Ecto neural progenitor cell (in vitro differentiated cells): ENCODE data around the gene RFX3.

Experiments used
- DNase-seq: peaks from one replicate; pipeline ENCODE4 v3.0.0-alpha.2; 2018; ENCODE audit warnings: low spot score

Gene RFX3

GRCh38 chr9:3433066-3433465, 92.7 kb downstream of the RFX3 start:
- no peak for DNase-seq

DNA sequence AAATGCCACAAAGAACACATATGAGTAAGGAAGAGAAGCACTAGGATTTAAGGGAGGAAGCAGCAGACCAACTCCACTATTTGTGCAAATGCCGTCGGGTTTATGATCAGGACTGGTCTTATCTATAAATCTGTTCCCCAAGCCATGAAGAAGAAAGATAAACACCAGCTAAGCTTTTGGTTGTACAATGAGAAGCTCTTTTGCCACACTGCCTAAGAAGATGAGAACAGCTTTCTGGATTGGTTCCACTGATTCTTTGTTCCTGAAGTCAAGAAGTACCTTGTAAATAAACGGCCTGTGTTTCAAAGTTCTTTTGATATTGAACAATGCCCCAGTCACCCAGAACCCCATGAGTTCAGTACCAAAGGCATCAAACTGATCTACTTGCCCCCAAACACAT, 93.9 kb downstream of the RFX3 start:
- no peak for DNase-seq

GRCh38 chr9:3419893-3420292, 105.9 kb downstream of the RFX3 start:
- DNase-seq = no peak

DNA sequence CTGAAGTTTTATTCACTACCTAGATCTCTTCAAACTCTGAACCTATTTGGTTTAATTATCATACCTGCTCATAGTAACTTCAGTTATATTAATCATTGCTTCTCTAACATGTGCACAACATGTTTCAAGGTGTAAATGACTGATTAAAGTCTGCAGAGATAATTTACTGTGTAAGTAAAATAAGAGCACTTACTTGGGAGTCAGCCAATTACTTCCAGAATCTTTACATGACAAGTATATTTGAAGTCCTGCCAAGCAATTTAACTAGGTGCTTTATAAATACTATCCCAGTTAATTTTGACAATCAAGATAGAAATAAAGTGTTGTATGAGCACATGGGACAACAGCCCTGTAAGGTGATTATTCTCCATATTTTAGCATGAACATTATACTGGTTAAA, 109.9 kb downstream of the RFX3 start:
- no peak for DNase-seq

DNA sequence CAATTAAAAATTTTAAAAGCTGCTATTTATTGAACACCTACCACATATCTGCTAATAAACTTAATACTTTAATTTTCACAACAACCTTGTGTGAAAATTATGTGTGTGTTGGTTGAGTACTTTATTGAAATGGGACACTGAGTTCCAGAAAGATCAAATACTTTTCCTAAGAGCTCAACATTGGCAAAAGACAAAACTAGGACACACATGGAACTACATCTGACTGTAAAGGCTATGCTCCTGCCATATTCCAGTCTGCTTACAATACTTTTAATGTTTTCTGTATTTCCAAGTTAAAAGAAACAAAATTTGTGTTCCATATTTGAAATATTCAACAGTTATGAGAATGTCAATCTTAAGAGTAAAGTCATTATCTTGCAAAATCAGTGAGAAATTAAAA, 111.8 kb downstream of the RFX3 start:
- DNase-seq = no peak

DNA sequence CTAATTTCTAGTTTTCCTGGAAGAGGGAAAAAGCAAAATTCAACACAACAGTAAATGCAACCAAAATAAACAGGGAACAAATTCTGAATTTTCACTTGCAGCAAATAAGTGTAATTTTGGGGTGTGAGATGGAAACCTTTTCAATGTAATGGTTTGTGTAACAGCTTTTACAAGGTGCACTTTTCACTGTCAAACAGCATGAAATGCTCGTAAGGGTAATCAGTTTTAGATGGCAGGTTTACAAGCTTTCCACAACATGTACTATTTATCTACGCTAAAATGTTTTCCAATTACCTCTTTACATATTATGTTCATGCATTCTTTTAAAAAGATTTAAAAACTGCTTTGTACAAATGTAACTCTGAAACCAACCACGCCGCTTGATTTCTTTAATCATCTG, 115.3 kb downstream of the RFX3 start:
- no peak for DNase-seq

GRCh38 chr9:3409453-3409852, 116.3 kb downstream of the RFX3 start:
- no peak for DNase-seq

GRCh38 chr9:3403315-3403714, 122.5 kb downstream of the RFX3 start:
- no peak for DNase-seq

DNA sequence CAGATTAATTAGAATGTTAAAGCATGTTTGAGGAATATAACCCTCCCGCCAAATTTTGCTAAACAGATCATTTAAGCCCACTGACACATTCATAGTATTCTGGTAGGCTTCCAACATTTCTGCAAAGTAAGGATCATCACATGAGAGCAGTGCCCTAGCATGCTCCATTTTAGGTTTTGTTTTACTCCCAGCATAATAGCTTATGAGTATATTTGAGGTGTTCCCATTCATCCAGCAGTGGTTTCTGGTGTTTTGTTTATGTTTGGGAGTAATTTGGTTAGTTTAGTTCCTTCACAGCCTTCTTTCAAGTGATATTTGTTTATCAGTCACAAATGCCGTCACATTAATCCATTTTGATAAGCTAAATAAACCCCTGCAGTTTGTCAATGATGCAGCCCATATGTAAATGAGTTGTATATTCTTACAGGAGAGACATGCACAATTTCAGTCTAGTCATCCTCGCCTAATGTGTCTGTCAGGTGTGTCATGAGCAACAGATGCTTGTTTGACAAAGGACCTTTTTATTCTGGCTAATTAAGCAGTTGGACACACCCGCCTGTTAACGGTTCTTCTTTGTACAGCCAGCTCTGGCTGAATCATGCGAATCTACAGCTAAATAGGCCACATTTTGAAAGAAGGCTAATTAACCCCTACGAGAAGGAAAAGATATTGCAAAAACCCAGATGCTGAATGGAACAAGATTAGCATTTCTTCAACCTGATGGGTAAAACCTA, 124.4 kb downstream of the RFX3 start:
- DNase-seq = no peak

DNA sequence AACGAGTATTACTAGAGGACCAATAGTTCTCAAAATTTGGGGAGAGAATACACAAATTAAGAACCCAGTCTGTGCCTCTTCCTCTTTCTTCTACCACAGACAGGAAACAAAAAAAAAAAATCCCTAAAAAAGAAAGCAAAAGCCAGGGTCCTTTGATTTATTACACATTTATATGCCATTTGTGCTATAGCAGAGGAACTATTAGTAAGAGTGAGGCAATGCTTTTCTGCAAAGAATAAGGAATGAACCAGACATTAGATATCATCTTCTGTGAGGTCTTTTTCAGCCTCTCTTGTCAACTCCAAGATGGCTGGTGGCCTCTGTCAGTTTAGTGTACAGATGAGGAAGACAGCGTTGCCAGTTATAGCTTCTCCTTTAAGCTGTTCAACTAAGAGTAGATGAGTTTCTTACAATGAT, 127.6 kb downstream of the RFX3 start:
- no peak for DNase-seq

GRCh38 chr9:3397766-3398165, 128.0 kb downstream of the RFX3 start:
- no peak for DNase-seq

DNA sequence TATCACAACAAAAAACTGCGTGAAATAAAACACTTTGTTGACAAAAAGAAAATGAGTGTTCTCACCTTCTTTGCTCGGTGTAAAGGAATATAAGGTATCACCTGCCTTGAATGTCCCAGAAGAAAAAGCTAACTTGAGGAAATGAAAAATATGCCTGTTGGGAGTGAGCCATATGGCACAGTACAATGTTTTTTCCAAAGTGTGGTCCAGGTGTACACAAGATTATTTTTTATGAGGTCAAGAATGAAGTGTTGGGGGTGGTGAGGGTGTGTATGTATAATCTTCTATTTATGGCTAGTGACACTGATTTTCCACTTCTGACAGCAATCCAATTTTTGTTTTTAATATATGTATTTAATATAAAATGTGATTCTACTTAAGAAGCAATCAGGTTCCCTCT, 134.4 kb downstream of the RFX3 start:
- DNase-seq = no peak

DNA sequence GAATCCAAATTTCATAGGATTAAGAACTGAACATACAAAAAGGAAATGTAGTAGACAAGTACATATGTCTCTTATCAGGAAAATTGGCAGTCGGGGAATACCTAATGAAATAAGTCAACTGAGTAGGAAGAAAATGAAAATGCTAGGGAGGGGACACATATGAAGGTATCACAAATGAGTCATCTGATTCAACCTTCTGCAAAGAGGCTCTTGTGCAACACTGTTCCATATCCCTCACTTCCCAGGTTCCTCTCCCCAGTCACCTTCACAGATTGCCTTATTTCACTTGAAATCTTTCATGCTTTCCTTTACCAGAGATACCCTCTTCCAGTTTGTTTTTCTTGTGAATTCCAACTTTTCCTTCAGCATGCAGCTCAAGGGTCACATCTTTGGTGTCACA, 139.0 kb downstream of the RFX3 start:
- no peak for DNase-seq

GRCh38 chr9:3385871-3386270, 139.9 kb downstream of the RFX3 start:
- no peak for DNase-seq

GRCh38 chr9:3371842-3372241, 154.0 kb downstream of the RFX3 start:
- no peak for DNase-seq

DNA sequence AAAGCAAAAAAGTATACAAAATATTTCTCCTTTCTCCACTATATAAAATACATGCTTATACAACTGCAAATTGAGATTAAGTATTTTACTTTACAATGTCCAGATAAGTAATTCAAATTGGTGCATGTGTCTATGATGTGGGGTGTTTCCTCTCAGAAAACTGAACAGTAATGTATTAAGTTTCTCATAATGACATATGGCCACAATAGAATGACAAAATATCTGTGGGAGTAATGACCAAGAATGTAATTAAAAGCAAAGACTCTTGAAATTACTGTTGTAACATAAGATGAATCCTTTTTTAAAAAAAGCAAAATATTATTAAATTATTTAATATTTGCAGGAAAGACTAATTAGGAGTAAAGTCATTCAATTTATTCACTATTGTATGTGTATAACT, 155.1 kb downstream of the RFX3 start:
- DNase-seq = no peak

- DNase-seq = no peak
These were observed 158.6 kb downstream of the RFX3 start for GRCh38 chr9:3367185-3367584.

DNA sequence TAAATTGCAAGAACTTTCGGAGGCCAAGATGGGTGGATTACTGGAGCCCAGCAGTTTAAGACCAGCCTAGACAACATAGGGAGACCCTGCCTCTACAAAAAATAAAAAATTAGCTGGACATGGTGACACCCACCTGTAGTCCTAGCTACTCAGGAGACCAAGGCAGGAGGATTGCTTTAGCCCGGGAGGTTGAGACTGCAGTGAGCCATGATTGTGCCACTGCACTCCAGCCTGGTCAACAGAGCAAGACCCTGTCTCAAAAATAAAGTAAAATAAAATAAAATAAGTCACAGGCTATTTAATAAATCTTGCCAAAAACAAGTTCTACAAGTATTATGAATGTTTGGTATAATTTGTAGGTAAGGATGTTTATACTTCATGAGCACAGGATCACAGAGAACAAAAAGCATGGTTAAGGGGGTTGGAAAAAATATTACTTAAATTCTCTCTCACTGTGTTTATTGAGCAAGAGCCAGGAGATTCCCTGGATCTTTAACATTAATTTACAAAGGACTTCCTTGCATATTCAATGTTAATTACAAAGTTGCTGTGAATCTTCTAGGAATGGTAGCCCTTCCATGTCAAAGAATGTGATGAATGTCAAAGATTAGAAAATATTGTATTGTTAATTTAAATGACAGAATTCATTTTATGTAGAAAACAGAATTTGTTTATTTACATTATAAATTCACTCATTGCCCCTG, 164.0 kb downstream of the RFX3 start:
- DNase-seq = no peak

GRCh38 chr9:3361116-3361515, 164.7 kb downstream of the RFX3 start:
- DNase-seq = no peak

GRCh38 chr9:3360245-3360644, 165.6 kb downstream of the RFX3 start:
- no peak for DNase-seq

- DNase-seq = no peak
These were observed 166.0 kb downstream of the RFX3 start for GRCh38 chr9:3359778-3360177.

DNA sequence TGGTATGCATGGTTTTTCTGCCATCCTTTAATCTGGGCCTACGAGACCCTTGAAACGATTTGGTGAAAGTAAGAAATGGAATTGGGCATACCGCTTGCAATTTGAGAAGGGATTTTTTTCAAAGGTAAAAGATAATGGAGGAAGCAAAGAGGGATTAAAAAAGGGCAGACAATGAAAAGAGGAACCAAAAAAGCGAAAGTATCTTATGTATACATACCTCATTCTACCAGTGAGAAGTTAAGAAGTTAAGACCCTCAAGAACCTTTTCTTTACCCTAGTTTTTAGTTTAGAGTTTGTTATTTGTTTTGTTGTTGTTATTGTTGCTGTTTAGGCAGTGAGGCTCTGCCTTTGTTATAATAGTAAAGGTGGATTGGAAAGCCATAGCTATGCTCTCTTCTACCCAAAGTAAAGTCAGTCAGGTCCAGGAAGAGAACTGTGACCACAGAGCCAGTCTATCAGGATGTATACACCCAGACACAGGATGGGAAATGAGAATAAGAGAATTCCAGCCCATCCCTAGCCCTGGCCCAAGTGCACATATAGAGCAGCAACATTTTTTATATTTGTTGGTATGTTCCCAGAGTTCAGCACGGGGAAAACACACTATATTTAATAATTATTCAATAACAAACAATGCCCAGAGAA, 166.6 kb downstream of the RFX3 start:
- no peak for DNase-seq

DNA sequence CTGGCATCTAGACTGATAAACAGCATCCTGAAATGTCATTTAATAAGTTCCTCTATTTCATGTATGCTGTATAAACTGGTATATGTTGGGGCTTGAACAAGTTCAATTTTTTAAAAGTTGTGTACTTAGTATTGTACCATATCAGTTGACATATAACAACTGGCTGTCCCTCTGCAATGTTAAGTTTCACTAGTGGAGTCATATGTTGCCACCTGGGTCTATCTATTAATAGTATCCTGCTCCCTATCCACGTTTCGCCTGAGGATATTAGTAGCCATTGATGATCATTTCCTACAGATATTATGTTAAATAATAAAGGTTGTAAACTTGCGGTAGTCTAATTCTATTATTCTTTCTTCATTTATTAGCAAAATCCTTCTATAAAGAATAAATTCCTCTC, 177.6 kb downstream of the RFX3 start:
- no peak for DNase-seq
